GM04503 (cell line): Measurements from ENCODE around the gene DUSP22.
"Not testable (repeated sequence)": the region's sequence is repeated elsewhere in the genome, so short reads cannot be mapped to it uniquely, and the experiment has no call there.

Experiments
- DNase-seq: peaks from one replicate; pipeline ENCODE4 v3.0.0-alpha.2; 2012; ENCODE audit warnings: low read depth

Gene DUSP22

DNA sequence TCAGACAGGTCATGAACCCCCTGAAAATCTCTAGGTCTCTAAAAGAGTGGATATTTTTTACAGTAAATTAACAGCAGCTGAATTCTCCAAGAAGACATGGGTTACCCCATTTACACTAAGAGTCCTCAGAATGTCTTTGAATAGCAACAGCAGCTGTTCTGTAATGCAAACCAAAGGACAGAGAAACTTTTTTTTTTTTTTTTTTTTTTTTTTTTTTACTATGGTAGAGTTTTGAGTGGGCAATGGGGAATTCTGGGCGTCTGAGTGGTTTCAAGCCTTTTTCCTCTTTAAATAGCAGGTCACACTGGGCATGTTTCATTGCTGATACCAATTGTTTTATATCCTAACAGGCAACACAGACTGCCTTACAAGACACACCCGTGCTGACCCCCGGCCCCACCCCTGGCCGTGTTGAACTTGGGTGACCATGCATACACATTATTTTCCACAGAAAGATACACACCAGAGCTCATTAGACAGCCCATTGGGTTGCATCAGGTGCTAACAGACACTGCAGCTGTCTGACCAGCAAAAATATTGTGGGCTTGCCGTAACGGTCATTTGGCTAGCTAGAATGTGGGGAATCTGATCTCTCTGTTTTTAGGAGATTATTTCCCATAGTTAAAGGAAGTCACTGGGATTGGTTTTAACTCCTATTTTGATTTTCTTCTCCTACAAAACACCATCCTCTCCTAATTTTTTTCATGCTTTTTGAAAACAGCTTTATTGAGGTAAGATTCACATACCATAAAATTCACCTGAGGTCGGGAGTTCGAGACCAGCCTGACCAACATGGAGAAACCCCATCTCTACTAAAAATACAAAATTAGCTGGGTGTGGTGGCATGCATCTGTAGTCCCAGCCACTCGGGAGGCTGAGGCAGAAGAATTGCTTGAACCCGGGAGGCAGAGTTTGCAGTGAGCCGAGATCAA lies 72.6 kb downstream of the DUSP22 start:
- DNase-seq: no peak

DNA sequence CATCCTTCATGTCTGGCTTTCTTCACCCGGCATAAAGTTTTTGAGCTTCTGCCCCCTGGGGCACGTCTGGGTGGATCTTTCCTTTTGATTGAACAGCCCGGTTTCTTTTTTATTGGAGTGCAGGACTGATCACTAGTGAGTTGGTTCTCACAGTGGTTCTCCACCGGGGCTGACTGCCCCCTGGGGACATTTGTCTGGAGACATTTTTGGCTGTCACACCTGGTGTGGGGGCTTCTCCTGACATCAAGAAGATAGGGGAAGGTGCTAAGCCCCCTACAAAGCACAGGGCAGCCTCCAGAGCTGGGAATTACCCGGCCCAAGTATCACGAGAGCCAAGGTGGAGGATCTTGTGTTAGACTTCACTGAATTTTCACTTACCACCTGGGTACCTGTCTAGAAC lies 73.5 kb downstream of the DUSP22 start:
- no peak for DNase-seq

- DNase-seq: no peak
Measured at GRCh38 chr6:366389-367297, 74.4 kb downstream of the DUSP22 start.

- no peak for DNase-seq
Measured at GRCh38 chr6:367298-367794, 75.1 kb downstream of the DUSP22 start.

GRCh38 chr6:367891-368630 lies 75.8 kb downstream of the DUSP22 start:
- DNase-seq: no peak

- no peak for DNase-seq
Measured at GRCh38 chr6:369559-370431, 77.5 kb downstream of the DUSP22 start.

DNA sequence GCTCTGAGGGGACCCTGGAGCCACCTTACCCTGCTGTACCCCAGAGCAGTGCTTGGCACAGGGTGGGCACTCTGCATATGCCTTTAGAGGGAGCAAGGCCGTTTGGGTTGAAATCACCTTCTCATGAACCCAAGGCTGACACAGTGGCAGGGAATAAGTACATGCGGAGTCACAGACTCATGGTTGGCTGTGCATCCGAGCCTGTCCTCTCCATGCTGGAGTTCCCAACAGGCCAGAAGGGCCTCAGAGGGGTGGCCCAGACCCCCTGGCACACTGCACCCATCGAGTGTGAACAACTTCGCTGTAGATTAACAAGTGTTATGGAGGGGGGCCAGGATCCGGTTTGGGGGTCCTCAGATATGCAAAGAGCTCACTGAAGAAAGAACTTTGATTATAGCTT lies 78.3 kb downstream of the DUSP22 start:
- DNase-seq: no peak

- not testable (repeated sequence) for DNase-seq
Measured at GRCh38 chr6:371851-372250, 79.6 kb downstream of the DUSP22 start.

- DNase-seq: no peak
Measured at GRCh38 chr6:372336-372911, 80.1 kb downstream of the DUSP22 start.

GRCh38 chr6:373031-373430 lies 80.7 kb downstream of the DUSP22 start:
- DNase-seq: no peak

GRCh38 chr6:373773-374724 lies 81.8 kb downstream of the DUSP22 start:
- no peak for DNase-seq

DNA sequence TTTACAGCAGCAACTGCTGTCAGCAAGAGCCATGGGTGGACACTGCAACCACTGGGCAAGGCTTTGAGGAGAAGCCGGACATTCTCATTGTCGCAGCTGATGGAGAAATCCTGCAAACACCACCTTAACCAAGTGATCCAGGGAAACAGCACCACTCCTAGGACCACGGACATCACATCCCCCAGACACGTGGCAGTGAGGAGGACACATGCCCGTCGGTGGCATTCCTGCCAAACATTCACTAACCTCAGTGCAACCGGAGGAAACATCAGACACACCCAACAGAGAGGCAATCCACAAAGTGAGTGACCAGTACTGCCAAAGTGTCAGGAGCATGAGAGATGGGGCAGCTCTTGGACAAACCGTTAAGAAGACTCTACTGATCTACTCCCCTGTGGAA lies 82.7 kb downstream of the DUSP22 start:
- no peak for DNase-seq

GRCh38 chr6:376827-377640 lies 84.7 kb downstream of the DUSP22 start:
- no peak for DNase-seq

DNA sequence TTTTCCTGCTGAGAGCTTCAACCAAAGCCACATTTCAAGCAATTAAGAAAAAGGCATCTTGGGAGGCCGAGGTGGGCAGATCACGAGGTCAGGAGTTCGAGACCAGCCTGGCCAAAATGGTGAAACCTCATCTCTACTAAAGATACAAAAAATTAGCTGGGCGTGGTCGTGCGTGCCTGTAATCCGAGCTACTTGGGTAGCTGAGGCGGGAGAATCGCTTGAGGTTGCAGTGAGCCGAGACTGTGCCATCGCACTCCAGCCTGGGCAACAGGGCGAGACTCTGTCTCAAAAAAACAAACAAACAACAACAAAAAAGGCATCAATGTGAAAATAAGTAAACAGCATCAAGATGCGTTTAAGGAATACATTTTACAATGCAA lies 85.3 kb downstream of the DUSP22 start:
- DNase-seq: not testable (repeated sequence)

DNA sequence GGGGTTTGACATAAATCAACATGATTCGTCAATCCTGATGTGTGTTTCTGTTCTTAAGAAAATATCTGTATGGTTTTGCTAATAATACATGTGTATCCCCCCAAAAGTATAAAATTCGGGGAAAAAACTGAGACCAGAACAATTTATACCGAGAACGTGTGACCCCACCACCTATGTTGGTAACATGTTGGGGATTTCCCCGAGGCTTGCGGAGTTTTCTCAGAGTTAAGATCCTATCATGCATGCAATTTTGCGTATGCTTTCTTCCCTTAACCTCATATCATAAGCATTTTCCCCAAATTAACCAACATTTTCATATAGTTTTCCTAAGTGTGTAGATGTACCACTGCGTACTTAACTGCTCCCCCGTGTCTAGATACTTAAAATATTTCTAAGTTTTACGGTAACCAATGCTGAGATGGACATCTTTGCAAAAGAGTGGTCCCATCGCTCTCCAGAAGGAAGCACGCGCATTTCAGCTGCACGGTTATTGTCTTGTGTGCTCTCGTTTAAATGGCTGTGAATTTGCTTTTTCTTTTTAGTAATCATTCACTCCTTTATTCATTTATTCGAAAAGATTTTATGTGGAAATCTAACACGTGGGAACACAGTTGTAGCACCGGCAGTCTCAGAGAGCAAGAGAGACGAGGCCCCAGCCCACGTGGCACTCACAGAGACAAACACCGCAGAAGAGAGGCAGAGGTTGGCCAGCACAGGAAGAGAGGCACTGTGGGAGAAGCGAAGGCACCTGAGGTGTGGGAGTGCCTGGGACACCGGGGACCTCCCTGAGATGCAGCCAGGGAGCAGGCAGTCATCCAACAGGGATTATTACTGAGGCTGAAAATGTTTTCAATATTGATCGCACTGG lies 86.0 kb downstream of the DUSP22 start:
- DNase-seq: no peak

DNA sequence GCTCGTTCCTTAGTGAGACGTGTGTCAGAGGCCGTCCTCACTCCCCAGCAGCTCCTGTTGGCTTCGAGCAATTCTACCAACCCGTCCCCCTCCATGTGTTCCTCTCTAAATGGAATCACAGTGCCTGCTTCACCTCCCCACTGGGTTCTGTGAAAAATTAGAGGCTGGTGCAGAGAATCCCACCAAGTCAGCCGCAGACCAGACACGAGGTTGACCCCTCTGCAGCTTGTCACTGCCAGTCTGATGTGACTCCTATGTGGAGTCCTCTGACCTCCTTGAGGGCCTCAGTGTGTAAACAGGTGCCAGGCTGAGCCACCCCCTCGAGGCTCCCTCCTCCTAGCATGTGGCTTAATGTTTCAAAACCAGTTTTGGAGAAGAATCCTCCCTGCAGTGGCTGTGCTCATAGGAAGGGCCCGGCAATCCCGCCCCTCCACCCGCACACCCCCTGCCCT lies 86.7 kb downstream of the DUSP22 start:
- DNase-seq: no peak

- DNase-seq: no peak
Measured at GRCh38 chr6:379410-380181, 87.3 kb downstream of the DUSP22 start.
